Fibroblast of peridontal ligament (primary cell): ENCODE measurements around the gene CCDC186.
"Not testable (repeated sequence)": the region's sequence is repeated elsewhere in the genome, so short reads cannot be mapped to it uniquely, and the experiment has no call there.

Experiments used
- DNase-seq: peaks from one replicate; pipeline ENCODE4 v3.0.0-alpha.2; 2010; ENCODE audit errors: extremely low read depth

Gene CCDC186

DNA sequence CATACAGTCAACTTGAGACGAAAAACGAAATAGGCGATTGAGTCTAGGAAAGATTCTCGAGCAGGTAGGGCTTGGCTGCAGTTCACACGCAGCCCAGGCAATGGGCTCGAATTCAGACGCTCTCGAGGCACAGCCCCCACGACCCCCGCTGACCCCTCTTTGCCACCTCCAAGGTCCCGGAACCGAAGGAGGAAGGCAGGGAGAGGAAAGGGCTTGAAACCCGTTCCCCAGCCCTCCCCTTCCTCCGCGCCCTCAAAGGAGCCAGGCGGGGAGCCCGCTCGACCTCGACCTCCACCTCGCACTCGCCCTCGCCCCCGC is 441 bp downstream of the CCDC186 start:
- no peak for DNase-seq

DNA sequence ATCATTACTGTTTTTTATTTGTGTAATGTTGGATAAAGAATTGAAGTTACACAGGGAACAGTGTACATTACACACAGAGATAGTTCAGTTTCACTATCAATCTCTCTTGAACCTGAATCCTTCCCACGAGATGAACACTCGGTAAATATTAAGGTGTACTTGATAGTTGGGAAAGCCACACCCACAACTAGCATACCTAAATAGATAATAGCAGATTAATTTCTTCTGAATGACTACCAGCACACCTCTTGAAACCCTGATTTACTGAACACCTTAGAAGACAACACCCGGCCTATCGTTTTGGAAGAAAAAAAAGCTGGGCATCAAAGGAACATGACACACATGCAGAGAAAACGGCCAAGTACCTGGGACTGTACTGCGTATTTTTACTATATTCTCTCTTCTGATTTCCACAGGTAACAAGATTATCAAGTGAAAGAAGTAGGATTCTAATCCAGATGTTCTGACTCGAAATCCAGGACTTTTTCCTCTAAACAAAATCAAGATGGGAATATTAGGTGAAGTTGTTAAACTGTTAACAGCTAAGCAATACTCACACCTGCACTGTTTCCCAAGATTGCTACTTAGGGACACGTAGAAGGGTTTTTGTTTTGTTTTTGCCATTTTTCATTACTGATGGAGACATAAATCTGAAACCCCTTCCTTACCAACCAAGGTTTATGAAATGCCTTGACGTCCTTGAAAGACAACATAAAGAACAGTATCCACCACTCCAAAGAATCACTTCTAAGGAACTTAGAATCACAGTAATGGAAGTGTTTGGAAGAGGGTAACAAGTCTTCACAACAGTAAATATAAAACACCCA is 1.0 kb downstream of the CCDC186 start:
- DNase-seq: no peak

DNA sequence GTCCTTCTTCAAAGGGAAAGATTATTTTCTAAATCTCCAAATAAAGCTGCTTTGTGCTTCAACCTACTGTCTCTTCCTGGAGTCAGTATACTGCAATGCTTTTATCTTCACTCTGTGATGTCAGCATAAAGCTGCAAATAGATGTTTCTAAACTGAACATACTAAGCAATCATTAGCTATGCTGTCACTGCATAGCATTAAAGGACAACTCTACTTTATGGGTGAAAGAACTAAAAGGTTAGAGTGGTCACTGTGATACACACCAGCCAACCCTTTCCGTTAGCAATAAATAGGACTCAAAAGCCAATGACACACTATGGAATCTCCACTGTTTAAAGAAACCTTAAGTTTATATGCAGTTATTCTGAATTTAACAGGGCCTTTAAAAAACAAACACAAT is 1.8 kb downstream of the CCDC186 start:
- no peak for DNase-seq

DNA sequence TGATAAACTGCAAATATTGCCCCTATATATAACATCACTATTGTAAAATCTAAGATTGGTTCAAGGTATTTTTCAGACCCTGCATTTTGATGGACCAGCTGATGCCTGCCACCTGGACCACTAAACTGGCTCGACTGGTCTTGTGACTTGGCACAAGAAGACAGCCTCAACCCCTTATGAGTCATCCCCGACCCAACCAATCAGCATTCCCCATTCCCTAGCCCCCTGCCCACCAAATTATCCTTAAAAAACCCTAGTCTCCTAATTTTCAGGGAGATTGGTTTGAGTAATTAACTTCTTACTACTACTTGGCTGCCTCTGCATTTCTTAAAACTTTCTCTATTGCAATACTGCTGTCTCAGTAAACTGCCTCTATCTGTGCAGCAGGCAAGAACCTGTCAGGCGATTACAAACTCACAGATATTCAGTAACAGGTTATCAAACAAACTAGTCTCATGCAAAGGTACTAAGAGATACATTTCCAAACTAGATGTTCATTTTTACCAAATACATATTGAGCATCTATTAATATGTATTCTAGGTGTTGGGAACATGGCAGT is 5.5 kb downstream of the CCDC186 start:
- no peak for DNase-seq

DNA sequence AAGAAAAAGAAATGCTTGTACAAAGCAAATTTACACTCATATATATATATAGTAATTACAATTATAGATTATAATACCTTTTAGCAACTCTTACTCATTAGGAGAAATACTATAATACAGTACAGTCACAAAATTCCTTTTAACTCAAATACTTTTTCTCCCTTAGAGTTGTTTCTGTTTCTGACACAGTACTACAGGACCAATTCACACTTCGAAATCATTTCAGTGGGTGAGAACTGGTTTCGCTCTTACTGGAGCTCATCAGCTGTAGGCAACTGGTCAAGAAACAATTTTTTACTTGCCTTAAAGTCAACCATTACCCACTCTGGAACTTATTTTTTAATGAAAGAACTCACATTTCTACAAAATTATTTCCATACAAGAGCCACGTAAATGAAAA is 6.0 kb downstream of the CCDC186 start:
- DNase-seq: no peak

DNA sequence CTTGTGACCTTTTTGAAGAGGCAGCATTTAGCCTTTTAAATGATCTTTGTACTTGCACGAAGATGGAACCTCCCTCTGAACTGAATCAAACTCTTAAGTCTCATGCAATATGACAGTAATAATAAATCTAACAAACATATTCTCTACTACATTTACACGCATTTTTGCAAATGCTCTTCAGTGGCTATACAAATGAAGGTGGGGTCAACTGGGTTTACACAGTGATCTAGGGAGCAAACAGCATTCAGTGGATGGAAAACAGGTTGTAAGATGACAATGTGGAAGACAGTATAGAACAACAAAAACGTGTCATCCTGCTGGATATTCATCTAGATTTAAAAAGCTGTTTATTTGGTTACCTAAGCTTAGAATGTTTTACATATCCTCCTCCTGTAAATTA is 7.5 kb downstream of the CCDC186 start:
- no peak for DNase-seq

DNA sequence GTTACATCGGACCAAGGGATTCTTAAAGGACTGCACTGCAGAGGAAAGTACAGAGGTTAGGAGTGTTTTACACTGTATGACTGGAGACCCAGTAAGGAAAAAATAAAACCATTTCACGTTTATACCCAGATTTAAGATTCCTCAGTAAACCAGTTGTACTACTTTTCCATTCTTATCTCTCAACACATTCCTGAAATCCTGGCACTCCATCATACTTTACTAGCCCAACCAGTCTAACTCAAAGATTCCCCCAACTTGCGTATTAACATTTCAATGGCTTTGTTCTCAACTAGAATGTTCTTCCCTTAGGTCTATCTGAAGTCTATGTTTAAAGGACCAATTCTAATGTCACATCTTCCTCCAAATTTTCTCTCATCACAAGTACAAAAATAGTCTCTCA is 8.0 kb downstream of the CCDC186 start:
- no peak for DNase-seq

DNA sequence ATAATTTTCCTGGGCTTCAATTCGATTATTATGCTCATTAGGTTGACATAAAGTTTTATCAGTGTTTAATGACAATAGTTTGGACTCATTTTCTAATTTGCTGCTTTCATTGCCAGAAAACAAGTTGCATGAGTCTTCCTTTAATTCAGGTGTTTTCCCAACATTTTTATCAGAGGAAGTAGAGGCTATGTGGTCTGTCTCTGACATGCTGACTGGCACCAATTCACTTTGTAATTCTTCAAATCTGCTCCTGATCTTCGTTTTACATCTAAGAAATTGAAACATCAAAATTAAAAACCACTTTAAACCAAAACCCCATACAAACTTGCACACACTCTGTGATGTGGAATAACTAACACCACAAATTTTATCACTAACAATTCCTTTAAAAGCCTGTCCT is 10.9 kb downstream of the CCDC186 start:
- no peak for DNase-seq

DNA sequence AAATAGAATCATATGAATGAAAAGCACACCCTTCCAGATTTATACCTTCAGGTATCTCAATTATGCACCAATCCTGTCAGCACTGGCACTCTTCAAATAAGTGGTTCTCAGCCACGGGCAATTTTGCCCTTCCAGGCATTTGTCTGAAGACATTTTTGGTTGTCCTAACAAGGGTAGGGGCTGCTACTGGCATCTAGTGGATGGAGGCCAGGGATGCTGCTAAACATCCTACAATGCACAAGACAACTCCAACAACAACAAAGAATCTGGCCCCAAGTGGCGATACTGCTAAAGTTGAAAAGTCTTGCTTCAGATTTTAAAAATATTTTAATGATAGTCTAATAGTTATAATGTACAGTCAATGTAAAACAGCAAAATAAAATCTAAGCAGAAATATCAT is 16.1 kb downstream of the CCDC186 start:
- DNase-seq: no peak

DNA sequence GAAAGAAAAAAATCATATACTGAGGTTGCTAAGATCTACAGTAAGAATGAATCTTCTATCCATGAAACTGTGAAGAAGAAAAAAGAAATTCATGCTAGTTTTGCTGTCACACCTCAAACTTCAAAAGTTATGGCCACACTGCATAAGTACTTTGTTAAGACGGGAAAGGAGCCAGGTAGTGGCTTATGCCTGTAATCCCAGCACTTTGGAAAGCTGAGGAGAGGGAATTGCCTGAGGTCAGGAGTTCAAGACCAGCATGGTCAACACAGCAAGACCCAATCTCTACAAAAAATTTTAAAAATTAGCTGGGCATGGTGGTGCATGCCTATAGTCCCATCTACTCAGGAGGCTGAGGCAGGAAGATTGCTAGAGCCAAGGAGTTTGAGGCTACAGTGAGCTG is 22.1 kb downstream of the CCDC186 start:
- DNase-seq: no peak

DNA sequence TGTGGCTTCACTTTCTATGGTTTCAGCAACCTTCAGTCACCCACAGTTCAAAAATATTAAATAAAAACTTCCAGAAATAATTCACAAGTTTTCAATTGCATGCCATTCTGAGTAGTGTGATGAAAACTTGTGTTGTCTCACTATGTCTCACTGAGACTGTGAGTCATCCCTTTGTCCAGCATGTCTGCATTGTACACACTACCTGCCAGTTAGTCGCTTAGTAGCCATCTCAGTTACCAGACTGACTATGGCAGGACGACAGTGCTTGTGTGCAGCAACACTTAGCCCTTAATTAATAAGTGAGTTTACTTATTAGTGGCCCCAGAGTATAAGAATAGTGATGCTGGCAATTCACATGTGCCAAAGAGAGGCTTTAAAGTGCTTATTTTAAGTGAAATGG is 22.5 kb downstream of the CCDC186 start:
- DNase-seq: peak; percentile 60

DNA sequence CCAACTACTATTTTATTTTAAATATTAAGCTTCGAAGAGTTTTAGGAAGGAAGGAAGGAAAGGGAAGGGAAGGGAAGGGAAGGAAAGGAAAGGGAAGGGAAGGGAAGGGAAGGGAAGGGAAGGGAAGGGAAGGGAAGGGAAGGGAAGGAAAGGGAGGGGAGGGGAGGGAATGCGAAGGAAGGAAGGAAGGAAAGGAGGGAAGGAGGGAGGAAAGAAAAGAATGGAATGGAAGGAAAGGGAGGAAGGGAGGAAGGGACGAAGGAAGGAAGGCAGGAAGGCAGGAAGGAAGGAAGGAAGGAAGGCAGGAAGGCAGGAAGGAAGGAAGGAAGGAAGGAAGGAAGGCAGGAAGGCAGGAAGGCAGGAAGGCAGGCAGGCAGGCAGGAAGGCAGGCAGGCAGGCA is 24.5 kb downstream of the CCDC186 start:
- DNase-seq: not testable (repeated sequence)

DNA sequence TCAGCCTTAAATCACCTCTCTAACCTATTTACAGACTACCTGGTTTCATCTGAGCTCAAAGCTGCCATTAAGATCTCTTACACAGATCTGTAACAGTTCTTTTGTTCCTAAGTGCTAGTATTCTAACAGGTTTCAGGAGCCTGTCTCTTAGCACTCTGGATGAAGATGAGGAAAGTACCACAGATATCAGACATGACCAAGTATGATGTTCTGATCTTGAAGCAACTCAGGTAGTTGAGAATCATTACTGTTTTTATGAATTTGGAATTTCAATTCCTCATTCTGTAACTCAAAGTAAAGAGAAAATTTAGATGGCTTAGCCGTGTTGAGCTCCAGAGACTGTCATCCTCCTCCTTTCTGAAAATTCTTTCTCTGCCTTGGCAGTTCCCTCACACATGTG is 30.8 kb downstream of the CCDC186 start:
- no peak for DNase-seq

DNA sequence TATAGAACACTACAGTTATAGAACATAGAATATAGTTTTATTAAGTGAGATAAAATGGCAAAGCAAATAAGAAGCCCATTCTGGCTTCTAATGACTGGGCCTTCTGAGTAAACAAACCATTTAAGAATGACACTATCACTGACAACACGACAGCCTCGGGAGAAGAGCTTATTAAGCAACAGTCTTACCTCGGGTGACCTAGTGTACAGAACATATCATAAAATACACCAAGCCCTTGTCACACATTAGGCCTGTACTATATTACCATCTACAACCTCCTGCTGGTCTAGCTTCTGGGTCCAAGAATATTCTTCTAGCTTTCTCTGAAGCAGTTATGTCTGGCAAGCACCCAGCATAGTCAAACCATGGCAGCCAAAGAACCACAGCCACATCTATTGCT is 32.0 kb downstream of the CCDC186 start:
- DNase-seq: no peak

DNA sequence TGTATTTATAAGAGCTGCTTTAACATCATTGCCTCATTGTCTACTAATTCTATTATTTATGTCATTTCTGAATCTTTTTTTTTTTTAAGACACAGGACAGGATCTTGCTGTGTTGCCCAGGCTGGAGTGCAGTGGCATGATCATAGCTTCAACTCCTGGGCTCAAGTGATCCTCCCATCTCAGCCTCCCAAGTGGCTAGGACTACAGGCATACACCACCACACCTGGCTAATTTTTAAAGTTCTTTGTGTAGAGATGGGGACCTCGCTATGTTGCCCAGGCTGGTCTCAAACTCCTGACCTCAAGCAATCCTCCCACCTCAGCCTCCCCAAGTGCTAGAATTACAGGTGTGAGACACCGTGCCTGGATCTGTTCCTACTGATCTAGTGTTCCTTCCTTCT is 33.2 kb downstream of the CCDC186 start:
- not testable (repeated sequence) for DNase-seq

DNA sequence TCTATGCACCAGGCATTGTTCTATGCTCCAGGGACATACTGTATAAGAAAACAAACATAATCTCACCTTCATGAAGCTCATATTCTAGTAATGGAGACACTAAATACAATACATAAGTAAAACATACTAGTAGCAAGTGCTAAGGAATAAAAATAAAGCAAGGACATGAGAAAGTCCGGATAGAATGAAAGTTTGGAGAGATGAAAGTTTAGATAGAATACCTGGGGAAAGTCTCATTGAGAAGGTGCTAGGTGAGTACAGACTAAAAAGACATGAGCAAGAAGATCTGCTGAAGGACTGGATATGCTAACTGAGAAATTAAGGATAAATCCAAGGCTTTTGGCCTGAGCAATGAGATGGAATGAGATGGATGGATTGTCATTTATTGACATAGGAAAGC is 34.0 kb downstream of the CCDC186 start:
- no peak for DNase-seq

DNA sequence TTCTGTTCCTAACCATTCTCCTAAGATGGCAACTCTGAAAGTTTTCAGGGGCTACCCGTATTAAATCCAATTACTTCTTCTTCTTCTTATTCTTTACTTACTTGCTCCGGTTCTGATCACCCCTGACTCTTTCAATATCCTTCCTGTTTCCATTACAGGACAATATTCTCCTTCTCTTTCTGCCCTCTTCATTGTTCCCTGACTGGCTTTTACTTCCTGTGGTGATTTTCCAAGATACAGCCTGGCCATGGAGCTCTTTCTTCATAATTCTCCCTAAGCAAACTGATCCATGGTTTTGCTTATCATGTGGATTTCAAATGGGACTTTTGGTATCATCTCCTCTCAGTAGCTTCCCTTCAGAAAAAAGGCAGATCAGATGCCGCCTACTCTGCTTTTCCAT is 35.4 kb downstream of the CCDC186 start:
- no peak for DNase-seq

DNA sequence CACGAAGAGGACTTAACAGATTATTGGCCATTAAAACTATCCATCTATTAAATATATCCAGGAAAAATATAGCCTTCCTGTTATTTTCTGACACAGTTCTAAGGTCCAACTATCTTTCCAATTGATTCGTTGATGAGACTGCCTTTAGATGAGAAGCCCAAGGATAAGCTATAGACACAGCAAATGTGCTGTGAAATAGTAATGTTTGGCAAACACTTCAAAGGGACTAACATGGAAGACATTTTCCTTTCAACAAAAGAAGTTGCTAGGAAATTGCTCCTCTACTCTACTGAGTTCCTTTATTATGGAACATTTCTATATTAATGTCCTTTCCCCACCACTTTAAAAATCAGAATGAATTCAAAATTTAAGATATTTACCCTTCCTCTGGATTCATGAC is 38.5 kb downstream of the CCDC186 start:
- no peak for DNase-seq

DNA sequence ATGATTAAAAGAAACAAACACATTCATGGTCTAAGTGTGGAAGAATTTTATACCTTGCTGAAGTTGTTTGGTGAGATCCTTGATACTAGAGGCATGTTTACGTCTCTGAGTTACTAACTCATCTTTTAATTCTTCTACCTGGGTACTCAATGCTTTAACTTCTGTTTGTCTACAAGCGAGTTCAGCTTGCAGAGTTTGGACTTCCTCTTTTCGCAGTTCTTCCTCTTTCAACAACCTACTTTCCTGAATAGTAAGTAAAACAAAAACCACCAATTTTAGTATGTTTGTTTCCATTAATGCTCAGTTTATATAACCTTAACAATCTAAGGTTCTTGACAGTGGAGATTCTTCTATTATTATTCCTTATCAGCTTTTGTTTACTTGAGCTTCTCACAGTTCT is 42.9 kb downstream of the CCDC186 start:
- no peak for DNase-seq

DNA sequence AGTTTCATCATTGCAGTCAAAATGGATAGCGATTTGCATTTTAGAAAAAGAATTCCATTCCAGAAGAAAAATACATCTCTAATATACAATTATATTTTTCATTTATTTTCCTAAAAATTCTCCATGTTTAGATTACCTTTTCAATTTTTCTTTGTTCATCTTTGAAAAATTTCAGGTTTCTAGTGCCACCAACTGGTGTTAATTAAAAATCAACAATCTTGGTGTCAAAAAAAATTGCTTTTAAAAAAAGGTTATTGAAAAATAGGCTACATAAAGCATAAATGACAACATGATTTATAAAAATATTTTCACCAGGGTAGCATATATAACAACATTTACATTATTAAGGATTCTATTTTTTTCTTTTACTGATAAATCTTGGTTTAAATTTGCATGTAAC is 53.0 kb downstream of the CCDC186 start:
- DNase-seq: no peak

DNA sequence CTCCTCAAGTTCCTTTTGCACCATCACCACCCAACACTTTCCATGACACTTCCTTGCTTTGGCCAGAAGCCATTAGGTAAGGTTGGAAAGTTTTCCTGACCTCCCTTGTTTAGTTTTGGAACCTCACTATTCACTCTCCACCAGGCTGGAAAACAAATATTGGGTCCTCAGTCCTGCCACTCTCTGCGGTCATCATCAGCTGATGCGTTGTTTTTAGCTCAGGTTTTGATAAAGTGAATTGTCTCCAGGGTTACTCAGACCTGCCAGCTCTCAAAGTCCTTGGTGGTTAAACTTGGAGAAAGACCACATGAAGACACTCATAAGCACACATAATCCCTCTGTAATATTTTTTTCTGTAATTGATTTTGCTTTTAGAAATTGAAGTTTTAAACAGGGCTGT is 55.5 kb downstream of the CCDC186 start:
- DNase-seq: no peak

DNA sequence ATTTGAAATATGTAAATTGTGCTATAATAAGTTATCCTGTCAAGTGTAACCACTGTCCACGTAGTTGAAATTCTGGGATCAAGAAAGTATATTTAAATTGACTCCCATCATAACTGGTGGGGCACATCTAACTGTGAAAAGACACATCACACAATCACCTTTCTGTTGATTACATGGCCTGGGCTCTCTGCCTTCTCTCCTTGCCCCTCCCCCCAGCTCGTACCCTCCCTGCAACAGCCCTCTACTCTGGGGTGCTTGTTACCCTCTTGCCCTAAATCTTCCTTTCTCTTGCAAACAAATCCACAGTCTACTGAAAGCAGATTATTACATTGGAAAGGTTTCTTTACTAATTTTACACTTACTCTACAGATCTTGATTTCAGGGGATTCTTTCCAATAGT is 56.3 kb downstream of the CCDC186 start:
- no peak for DNase-seq

DNA sequence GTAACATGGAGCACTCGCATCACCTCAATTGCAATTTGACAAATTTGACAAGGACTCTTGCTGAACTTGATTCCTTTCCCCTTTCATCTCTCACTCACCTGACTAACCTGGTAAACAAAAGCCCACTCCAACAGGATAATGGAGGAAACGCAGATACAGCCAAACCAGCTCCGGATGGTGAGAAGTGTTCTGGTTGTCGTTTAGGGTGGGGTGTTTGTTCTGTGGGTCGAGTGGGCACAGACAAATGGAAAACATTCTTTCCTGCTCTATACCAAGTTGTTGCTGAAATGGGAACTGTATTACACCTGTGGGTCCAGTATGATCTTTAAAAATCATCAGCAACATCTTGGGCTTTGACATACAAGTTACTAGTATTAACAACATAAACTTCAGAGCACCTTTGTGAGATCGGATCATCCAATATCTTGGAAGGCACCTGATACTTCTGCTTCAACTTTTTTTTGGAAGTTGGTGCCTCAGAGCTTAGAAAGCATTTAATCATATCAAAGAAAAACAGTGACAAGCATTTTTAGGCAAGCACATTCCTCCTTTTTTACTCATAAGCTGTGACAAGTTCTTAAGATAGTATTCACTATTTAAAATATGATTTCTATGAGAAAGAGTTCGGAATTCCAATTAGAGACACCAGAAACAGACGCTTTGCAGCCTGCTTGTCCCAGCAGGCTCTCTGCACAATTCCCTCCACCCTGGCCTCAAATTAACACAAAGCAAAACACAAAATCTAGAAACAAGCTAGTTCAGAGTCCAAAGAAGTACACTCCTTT is 58.1 kb downstream of the CCDC186 start:
- no peak for DNase-seq
